GM19025 (cell line): ENCODE measurements around the gene DNAH11.
"Not testable (repeated sequence)": the region's sequence is repeated elsewhere in the genome, so short reads cannot be mapped to it uniquely, and the experiment has no call there.

Source experiments
- ATAC-seq: cut with Tn5 transposase; IDR thresholded peaks from one replicate; pipeline ENCODE4 v1.9.1; 2021; ENCODE audit warnings: mild to moderate bottlenecking, low read depth, moderate library complexity; ENCODE audit not compliant: unreplicated experiment

Gene DNAH11

DNA sequence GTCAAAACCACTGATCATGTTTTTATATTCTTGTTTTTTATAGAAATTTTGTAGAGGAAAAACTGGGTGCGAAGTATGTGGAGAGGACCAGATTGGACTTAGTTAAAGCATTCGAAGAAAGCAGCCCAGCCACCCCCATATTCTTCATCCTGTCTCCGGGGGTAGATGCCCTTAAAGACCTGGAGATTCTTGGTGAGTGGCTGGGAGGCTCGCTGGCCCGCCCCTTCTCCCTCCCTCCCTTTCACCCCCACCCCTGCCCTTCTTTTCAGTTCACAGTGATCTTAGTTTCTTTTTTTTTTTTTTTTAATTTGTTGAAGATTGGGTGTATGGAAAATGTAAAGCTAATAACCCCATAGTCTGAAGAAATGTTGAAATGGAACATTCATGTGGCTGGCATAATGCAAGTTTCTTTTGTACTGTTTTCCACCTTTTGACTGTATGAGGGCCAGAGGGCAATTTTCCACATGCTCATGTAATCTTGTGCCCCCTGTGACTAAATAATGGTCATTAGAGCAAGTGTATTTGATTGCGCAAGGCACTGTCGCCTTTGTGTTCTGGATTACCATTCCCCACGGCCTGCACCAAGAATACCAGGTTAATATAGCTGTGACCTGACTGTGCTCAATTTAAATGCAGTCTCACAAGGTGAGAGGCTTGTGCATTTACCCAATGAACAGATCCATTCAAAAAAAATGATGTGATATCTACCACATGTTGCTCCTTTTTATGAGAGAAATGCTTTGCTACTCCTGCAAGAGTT, 325.2 kb downstream of the DNAH11 start:
- no peak for ATAC-seq

DNA sequence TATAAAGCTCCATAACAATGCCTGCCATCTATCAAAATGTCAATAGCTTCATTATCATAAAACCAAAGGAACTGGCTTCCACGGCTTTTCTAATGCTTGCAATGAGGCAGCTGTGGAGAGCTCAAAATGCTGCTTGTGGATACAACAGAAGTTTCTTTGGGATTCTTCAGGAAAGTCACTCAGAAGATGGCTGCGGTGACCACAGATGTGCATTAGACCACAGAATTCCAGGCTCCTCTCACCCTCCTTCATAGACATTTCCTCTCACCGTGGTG, 325.7 kb downstream of the DNAH11 start:
- ATAC-seq = no peak

DNA sequence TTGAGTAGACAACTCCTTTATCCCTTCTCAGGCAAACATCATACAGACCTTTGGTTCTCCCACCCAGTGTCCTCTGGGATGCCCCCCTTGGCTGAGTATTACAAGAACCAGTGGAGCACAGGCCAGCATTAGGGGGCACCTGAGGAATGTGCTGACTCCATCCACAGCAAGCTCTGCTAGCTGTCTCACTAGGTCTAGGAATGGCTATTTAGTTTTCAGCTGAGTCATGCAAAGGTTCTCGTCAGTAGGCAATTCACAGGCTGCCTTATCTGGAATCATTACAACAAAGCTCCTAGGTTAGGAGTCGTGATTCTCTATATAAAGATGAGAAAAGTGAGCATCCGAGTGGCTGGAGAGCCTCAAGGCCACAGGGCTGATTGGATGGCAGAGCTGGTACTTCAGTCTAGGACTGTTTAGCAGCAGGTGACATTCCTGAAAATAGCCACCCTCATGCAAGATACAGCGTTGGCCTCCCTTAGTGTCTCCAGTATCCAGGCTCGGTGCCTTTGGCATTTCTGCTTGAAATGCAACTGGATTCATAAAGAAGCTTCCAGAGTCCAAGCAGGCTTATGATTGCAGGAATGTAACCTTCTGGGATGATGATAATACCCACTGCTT, 327.1 kb downstream of the DNAH11 start:
- no peak for ATAC-seq

DNA sequence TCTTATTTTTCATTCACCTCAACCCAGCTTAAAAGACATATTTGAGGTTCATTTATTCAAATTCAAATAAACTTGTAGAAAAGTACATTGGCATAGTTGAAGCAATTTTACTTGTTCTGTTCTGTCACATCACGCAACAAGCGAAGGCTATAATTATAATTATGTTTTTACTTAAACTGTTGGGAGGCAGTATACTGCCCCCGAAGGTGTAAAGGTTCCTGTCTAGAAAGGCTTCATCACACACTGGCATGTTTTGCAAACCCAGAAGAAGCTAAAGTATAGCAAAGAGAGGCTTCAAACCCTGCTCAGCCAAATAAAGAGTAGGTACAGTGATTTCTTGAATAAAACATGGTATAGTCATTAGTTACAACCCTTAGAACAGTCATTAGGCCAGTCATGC, 340.2 kb downstream of the DNAH11 start:
- no peak for ATAC-seq

DNA sequence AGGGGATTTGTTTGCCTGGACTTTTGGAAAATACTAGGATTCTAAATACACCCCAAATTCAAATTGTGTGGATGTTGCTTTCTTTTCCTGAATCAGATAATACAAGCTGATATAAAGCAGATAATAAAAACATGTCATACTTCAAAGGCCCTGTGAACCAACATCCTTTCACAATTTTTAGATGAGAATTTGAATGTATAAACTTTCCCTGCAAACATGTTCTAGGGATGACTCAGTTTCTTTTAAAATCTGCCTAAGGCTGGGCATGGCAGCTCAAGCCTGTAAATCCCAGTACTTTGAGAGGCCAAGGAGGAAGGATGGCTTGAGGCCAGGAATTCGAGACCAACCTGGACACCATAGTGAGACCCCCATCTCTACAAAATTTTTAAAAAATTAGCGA, 340.7 kb downstream of the DNAH11 start:
- not testable (repeated sequence) for ATAC-seq

DNA sequence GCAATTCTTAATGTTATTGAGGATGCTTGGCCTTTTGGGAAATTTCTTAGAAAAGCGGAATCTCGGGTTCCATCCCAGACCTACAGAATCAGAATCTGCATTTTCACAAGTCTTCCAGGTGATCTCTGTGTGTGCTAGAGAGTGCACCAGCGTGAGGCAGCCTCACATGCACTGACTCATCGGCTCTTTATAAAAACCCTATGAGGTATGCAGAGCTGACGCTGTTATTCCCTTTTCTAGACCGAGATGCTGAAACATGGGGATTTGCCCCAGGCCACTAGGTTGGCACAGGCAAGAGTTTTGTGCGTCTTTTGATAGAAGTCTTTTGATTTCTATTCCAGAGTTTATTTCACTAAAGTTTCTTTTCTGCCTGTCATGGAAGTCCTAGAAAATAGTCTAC, 341.7 kb downstream of the DNAH11 start:
- ATAC-seq = no peak

DNA sequence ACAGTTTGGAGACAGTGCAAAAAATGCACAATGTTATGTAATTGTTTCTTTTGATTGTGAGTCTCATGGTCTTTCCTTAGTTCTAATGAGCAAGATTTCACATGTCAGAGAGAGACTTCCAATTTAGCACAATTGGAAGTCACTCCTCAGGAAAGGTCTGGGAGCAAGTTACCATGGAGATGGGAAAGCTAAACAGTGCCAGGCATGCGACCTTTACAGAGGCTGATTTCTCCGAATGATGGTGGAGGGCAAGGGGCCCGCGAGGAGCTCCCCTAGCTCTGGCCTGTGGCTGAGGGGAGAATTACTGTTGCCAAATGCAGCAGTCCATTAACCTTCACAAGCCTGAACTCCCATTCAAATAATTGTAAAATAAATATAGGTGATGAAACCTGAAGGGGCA, 343.6 kb downstream of the DNAH11 start:
- ATAC-seq = no peak

DNA sequence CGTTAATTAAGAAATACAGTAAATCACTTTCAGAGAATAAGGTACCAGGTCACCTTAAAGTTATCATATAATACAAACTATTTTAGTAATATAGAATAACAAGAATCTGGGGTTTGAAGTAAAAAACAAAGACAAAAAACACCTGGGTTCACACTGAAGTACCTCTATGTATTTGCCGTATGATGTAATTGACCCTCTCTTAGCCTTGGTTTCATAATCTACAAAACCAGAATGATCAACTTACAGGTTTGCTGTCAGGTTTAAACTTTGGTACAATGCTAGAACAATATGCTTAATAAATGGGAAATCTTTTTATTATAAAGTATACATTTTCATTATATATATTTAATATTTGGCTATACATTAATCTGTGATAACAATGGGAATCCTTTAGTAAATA, 344.5 kb downstream of the DNAH11 start:
- ATAC-seq = no peak

DNA sequence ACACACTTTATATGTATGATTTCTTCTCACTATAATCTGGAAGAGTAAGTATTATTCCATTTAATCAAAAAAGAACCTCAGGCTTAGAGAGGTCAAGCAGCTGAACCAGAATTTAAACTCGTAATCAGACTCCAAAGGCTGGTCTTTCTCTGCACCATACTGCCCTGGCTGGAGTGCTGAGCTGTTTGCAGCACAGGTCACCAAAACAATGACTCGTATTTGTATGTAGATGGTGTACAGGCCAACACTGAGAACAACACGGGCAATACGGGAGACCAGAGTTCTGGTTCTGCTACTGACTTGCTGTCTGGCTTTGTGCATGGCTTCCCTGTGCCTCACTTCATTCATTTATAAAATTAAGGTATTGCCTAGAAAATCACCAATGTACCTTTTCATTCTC, 344.9 kb downstream of the DNAH11 start:
- no peak for ATAC-seq

DNA sequence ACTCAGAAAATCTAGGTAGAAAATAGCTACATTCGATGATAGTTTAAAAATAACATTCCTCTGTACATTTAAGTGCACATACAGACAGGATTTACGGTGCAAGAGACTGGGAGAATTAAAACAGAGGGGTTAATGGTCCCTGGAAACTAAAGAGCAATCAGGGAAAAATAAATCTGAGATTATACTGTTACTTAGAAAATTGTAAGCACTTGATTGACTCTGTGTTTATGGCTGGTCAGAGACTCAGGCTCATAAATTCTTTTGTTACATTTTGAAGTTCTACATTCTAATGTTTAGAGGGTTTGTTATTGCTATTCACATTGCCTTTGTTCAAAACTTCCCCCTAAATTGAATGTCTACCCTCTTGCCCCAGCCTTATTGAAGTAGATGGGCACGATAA, 348.5 kb downstream of the DNAH11 start:
- ATAC-seq = no peak

DNA sequence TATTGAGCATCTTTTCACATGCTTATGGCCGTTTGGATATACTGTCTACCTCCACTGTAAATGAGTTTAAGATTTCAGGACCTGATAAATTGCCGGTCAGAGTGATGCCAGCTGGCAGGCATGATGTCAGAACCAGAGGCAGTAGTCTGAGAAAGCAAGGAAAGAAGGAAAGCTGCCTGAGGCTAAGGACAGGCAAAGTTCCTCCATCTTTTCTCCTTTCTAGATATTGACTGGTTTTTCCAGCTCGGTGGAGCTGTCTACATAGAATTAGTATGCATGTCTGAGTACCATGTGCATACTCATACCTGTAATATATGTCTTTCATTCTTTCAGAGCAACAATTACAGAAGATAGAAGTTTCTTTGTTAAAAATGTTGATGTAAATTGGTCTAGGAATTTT, 350.6 kb downstream of the DNAH11 start:
- no peak for ATAC-seq

DNA sequence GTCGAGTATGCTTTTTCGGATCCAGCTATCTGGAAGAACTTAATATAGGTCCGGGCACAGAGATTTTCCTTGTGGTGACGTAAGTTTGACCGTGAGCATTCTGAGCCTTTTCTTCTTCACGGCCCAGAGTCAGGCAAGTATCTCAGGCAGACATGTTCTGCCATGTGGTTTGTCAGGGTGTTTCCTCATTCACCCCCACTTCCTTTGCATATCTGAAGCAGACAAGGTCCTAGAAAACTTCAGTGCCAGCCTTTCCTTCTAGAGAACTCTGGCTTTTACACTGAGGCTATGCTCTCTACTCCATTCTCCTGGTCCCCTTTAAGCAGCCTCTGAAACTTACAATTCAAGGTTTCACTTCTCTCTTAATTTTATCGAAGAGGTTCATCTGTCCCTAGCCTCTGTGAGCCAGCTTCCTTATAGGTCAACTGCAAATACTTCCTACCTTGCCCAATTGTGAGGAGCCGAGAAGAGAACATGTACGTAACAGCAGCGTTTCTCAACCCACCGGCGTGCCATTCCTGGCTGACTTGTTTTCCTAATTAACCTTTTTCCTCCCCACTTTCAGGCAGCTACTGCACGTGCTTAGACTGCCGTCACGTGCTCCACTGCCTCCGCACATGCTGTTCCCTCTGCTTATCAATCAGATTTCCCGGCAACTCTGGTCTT, 355.6 kb downstream of the DNAH11 start:
- ATAC-seq = peak; percentile 91

DNA sequence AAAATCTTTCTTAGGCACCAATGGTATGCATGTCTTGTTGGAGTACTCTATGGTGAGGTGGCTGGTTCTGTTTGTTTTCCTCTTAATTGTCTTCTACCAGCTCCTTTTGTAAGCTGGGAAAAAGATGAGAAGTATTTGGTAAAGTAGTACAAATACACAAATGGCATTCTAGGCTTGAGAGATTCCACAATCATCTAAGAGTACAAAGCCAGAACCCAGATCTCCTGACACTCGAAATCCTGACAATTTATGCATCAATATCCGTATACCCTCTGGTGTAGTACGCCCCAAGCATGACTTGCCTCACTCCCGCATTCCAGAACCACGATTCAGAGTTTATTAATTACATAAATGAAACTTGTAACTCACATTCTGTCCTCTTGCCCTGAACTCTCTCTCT, 359.4 kb downstream of the DNAH11 start:
- no peak for ATAC-seq

DNA sequence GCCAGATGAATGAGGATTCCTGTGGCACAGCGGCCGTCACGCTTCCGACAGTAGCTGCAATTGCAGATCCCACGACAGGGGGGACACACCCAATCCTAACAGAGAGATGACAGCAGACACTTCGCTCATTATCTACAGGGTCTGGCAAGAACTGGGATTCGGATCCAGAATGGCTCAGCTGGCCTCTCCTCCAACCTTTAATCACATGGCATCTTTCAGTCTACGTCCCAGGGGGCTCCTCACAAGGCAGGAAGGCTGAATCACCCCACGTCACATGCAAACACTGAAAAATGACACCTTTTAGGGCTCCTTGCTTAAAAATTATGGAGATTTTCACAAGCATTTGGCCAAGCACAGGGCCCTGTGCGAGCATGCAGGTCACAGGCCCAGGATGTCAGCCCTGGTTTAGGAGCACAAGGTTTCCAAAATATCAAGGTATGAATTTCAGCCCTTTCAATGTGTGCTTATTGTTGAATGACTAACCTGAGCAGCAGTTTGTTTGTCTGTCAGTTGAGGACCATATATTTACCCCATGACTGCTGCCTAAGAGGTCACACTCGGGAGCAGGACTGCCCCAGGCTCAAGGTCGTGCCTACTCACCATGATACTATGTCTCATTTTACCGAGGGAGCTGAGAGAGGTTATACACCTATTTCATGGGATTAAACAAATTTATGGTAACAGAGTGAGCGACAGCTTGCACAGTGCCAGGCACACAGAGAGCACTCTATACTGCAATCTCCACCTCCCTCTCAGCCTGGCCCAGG, 360.4 kb downstream of the DNAH11 start:
- ATAC-seq = no peak

DNA sequence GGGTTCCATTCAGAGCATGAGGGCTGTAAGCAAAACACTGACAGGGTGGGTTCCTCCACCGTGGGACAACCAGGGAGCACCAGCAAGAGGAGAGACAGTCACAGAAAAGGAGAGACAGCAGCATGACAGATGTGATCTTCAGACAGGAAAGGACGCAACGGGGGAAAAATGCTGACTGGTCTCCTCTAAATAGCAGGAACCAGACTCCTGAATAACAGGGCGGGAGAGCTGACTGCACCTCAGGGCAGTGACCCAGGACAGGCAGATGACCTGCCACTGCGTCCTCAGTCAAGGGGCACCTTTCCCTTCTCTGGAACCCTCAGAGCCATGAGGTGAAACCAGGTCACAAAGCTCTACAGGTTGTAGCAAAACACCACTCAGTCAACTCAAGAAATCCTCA, 365.9 kb downstream of the DNAH11 start:
- ATAC-seq = no peak

DNA sequence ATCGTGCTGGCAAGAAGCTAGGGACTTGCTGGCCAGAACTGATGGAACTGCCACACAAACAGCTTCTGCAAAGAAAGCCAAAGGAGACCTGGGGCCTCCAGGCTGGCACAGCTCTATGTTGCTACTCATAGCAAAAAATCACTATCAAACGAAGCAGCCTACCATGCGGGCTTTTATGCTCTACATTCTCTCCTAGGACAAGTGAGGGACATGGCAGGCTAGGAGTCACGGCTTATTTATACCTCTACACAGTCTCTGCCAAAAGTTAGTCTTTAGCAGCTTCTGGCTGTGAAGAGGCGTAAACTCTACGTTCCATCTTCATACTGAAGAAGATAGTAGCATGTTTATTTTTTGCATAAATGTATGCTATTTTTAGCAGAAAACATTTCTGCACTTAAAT, 367.4 kb downstream of the DNAH11 start:
- no peak for ATAC-seq

DNA sequence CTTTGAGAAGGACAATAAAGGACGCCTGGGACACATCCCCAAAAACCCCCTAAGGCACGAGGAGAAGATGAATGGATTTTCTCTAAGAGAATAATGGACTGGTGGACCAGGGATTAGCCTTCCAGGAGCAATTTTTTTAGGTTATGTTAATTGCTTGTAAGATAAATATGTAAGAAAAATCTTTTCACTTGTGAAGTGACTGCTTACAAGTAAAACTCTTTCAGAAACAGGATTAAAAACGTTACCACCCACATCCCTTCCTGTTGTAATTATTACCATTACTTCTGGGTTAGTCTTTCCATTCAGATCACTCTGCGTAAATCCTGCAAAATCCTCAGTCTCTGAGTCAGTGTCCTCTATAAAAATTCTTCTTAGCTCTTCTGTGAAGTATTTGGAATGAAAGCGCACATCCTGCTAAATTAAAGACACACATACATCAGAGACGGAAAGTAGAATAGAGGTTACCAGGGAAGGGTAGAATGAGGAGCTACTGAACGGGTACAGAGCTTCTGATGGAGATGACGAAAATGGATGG, 368.6 kb downstream of the DNAH11 start:
- ATAC-seq = no peak

DNA sequence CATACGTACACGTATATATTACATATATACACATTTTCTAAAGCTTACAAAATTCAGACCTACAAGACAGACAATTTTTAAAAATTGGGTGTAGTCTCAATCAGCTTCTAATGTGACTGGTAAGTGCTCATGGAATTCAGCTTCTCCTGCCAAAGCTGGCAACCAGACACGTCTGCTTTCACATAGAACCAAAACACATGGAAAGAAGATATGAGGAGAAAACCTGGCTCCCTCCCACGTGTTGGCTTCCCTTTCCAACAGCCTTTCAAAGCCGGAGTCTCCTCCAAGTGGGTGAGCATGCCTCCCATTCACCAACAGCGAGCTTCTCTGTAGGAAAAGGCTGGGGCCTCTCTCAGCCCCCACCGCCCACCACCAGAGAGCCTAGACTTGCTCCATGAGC, 369.5 kb downstream of the DNAH11 start:
- ATAC-seq = no peak

DNA sequence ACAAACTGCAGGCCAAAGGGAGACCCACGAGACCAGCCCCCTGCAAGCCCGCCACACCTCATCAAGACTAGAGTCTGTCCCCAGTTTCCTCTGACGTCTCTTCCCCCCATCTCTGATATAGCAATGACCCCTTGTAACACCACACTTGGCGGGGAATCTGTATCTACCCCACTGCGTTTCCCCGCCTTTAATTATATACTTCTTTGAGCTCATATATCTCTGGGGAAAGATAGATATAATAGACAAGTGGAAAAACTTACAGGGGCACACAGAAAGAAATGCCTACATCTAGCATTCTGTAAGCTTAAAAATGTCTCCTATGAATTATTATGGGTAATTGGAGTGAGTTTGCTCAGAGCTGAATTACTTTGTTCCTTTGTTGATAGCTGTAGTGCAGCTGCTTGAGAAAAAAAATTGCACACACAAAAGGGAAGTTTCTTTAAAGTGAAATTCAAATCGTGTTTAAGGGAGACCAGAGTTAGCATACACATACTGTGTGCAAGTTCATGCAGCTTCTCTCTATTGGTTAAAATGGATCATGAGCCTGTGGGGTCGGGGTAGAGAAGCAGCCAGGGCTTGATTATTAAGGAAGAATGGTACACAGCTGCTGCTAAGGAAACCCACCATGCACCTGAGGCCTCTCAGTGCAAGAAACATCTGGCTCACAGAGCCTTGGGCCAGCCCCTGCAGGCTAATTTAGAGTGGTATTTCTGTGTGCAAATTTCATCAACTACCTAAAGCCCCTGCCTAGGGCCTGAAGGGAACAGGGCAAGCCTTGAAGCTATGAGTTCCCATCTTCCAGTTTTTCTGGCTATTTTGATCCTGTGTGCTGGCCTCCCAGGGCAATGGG, 370.3 kb downstream of the DNAH11 start:
- no peak for ATAC-seq

DNA sequence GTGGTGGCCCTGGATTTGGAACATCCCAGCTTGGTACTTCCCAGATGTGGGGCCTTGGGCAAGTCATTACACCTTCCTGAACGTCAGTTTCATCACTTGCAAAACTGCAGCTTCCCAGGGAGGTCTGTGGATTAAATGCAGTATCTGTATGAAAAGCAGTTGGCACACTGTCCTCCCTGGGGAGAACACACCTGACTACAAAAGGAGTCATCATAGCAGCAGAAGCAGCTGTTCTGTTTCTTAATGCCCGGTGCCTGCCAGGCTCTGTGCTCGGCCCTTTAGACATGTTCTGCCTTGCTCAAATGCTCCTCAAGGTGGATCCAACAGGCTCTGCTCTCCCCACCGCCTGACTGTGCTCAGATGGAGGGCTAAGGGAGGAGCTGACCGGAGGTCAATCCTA, 371.8 kb downstream of the DNAH11 start:
- ATAC-seq = no peak
